Mucosa of descending colon (tissue), 3 donors: ENCODE data around the gene ITGA11. TPM values are rescaled to one million over a fixed set of nuclear protein-coding genes. Genes with fewer than 3 reads are reported as not detected.
A peak's percentile ranks its signal among the peaks of the same experiment; 100 is the strongest.

Source experiments
- ATAC-seq: fragments of 200-7000 bp; cut with Tn5 transposase; one replicate; pipeline ENCODE4 v1.9.1; 2020; ENCODE audit warnings: mild to moderate bottlenecking, moderate library complexity
- DNase-seq, 3 donors: peaks; one replicate each; pipeline ENCODE4 v3.0.0-alpha.2; 2020
- H3K36me3 ChIP-seq: fragments of 200-600 bp; one replicate; pipeline ENCODE4 v1.8.0; 2021; ENCODE audit warnings: low read depth, mild to moderate bottlenecking
- H3K4me1 ChIP-seq: fragments of 200-600 bp; one replicate; pipeline ENCODE4 v1.8.0; 2021; ENCODE audit warnings: low read depth, mild to moderate bottlenecking
- H3K4me3 ChIP-seq: fragments of 200-600 bp; one replicate; pipeline ENCODE4 v1.8.0; 2021; ENCODE audit warnings: mild to moderate bottlenecking
- H3K9me3 ChIP-seq: fragments of 200-600 bp; one replicate; pipeline ENCODE4 v1.8.0; 2021; ENCODE audit warnings: mild to moderate bottlenecking
- intact Hi-C, 2 donors: fragments of 100-400 bp; cut with DNase I in 1 of 2; cut with micrococcal nuclease in 1 of 2; formaldehyde crosslinking; loops; one replicate each; pipeline versions ENCODE4 v1.11.0 to v1.11.1; 2022; cut with DNase I, micrococcal nuclease
- total RNA-seq, 3 donors: library from RNA; stranded (reverse); fragmentation: NEBNext Ultra II Directional in 2 of 3; extraction: Animal tissue kit (Norgen Biotek cat#: 25700) in 2 of 3; gene quantifications; one replicate each; pipeline versions ENCODE4 v1.2.1 to v1.2.4, GENCODE V29; 2021 to 2023
- TF ChIP-seq, protein P1 (sequence below): fragments of 200-600 bp; IDR thresholded peaks from one replicate; pipeline ENCODE4 v1.8.0; 2022; ENCODE audit warnings: antibody characterized with exemption, mild to moderate bottlenecking
- donor health status: DM: no; HTN: no; CAD: no; lungs with moderate emphysema.
- donor health status: DM: no; HTN: no; CAD: no.
- donor health status: DM: no; HTN: yes; CAD: no.

The ITGA11 gene
- total RNA-seq, 3 donors from 2014 or later = 1.8 to 2.4 (median 2.1) TPM

DNA sequence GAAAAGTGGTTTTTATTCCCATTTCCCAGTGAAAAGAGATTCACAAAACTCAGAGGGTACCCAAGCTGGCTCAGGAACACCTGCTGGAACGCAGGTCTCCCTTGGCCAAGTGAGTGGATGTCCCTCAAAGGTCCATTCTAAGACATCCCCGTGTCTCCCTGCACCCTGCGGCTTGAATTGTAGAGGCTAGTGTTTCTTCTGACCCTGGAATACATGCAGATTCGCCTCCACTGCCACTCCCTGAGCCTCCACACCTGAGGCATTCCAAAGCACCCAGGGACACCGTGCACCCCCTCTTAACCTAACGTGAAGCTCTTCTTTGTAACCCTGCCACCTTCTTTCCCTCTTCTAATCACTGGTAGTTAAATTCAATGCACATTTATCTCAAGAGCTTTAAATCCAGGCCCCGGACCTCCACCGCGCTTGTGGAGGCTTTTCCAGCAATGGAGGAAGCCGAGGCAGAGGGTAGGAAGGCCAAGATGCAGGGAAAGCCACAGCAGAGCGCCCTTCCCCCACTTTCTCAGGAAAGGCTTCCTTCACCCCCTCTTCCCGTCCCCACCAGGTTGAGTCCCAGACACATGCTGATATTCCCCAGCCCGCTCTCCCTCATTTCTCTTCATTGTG lies 590 bp upstream of the ITGA11 start:
- TF ChIP-seq, protein P1, sequence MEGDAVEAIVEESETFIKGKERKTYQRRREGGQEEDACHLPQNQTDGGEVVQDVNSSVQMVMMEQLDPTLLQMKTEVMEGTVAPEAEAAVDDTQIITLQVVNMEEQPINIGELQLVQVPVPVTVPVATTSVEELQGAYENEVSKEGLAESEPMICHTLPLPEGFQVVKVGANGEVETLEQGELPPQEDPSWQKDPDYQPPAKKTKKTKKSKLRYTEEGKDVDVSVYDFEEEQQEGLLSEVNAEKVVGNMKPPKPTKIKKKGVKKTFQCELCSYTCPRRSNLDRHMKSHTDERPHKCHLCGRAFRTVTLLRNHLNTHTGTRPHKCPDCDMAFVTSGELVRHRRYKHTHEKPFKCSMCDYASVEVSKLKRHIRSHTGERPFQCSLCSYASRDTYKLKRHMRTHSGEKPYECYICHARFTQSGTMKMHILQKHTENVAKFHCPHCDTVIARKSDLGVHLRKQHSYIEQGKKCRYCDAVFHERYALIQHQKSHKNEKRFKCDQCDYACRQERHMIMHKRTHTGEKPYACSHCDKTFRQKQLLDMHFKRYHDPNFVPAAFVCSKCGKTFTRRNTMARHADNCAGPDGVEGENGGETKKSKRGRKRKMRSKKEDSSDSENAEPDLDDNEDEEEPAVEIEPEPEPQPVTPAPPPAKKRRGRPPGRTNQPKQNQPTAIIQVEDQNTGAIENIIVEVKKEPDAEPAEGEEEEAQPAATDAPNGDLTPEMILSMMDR = no peak
- no peaks in the 10 kb centered on the region for H3K9me3 ChIP-seq
- ATAC-seq (no peak), DNase-seq (no peak)
- intact Hi-C loops = no loop called here
- H3K4me3 ChIP-seq = no peak overlapping the region
- H3K36me3 ChIP-seq = no peaks in the 10 kb centered on the region
- H3K4me1 ChIP-seq = peaks cover 4% of the 10 kb centered on the region

DNA sequence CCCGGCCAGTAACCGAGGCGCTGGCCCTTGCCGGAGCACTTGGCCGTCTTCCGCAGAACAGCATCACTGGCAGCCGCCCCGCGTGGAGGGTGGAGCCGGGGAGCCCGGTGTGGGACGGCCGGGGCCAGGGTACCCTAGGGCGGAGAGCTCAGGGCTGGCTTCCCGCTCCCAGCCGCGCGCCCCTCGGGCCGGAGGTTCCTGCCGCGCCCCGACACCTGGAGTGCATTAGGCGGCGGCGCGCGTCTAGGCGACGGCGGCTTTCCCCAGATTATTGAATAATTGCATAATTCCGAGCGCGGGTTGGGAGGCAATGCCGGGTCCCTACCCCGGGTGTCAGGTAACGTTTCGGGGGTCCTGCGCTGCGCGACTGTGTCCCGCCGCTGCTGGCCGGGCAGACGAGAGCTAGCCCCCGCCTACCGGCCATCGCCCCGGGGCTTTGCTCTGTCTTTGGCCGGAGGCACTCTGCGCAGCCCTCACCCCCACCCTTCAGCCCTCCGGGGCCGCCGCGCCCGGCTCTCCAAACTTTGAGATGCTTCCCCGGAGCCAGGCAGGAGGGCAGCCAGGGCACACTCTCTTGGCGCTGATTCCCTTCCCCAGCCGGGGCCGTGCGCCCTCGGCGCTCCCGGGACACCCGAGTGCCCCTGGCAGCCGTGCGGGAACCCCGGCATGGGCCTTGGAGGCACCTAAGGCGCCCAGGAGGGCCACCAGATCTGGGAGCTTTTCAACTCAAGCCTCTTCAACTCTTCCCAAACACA lies 749 bp downstream of the ITGA11 start:
- H3K9me3 ChIP-seq = no peaks in the 10 kb centered on the region
- no peak overlapping the region for H3K4me3 ChIP-seq
- no peaks in the 10 kb centered on the region for H3K36me3 ChIP-seq
- peak in 2 of 3 donors; percentile 38 to 58 for DNase-seq
- peak; percentile 38 for ATAC-seq
- TF ChIP-seq, protein P1 = no peak
- intact Hi-C loops = no loop called here
- H3K4me1 ChIP-seq = peaks cover 4% of the 10 kb centered on the region

DNA sequence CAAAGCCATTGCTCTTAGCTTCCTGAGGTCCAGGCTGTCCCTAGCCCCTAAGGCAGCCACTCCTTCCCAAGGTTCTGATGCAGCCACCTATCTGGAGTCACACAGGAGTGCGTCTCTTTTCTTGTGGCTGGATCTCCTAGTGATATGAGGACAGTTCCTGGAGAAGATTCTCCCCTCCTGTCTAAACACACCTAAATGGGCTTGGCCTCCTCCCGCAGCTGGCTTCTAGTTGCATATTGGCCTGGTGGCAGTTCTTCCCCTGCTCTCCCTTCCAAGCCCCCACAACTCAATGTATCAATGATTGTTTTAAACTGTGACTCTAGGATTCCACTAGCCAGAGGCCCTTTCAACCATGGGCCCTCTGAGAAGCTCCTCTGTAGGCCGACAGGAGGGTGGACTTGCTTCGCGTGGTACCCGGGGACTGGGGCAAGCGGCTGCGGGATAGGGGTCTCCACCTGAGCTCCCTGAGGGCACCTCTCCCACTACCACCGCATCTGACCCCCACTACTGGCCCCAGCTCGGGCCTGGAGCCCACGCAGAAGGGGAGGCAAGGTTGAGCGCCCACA lies 1.4 kb downstream of the ITGA11 start:
- H3K4me3 ChIP-seq = no peak overlapping the region
- ATAC-seq (no peak), DNase-seq (no peak)
- H3K9me3 ChIP-seq = no peaks in the 10 kb centered on the region
- TF ChIP-seq, protein P1 = no peak
- intact Hi-C loops = no loop called here
- H3K36me3 ChIP-seq = no peaks in the 10 kb centered on the region
- H3K4me1 ChIP-seq = peaks cover 4% of the 10 kb centered on the region

DNA sequence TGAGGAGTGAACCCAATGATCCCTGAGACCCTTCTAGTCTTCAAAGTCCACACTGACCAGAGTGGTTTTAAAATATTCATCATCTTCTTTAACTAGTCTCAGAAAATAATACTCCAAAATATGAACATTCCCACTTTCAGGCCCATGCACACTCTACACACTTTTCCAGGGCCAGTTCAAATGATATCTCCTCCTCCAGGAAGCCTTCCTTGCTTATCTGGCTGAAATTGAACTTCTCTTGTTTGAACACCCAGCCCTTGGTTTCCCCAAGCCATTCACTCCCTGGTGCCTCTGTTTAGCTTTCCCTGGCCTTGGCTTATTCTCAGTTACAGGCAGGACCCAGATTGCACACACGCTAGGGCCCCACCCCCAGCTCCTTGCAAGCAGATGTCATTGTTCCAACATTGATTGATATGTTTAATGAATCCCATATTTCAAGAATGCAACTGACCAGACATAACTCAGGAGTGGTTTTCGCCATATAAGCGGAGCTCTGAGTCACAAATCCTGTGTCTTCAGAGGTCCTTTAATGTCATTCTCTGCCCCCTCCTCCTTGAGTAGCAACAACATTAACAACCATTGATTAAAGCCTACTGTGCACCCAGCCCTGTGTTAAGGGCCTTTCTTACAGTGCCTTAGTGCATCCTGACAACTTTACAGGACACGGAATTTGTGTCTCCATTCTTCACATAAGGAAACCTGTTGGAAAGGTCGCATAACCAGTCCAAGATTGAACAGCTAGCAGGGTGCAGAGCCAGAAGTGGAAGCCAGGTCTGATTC lies 2.1 kb downstream of the ITGA11 start:
- Histone ChIP-seq H3K36me3 (no peaks in the 10 kb centered on the region), H3K4me1 (peaks cover 4% of the 10 kb centered on the region), H3K9me3 (no peaks in the 10 kb centered on the region), H3K4me3 (no peak overlapping the region)
- DNase-seq (no peak), ATAC-seq (no peak)
- intact Hi-C loops = no loop called here
- TF ChIP-seq, protein P1 = no peak

DNA sequence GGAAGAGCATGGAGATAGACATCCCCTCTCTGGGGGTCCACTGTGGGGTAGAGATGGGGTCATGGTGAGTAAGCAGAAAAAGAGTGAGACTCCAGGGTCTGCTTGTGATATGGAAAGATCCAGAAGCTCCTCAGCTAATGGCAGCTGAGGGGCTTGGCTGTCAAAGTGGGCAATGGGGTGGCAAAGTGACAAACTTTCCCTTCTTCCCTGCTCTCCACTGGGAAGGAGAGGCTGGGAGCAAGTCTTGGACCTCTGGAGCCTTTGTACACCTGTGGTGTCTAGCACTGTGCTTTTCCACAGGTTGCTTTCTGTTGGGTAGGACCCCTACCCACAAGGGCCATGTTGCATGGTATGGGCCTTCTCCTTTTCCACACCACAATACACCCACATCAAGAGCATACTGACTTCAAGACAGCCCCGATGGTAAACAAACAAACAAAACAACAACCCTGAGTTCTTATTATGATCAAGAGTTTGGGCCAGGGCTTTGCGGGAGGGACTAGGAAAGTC lies 3.5 kb downstream of the ITGA11 start:
- intact Hi-C loops = no loop called here
- ATAC-seq = no peak

More for the DNA sequence above, 3.5 kb downstream of the ITGA11 start:
- no peak overlapping the region for H3K4me3 ChIP-seq
- no peaks in the 10 kb centered on the region for H3K36me3 ChIP-seq
- no peaks in the 10 kb centered on the region for H3K9me3 ChIP-seq
- peaks cover 4% of the 10 kb centered on the region for H3K4me1 ChIP-seq
- TF ChIP-seq, protein P1 = no peak
- DNase-seq = no peak
